Muscle layer of duodenum (tissue), 2 donors: ENCODE measurements around the gene MRPL28.
A peak's percentile ranks its signal among the peaks of the same experiment; 100 is the strongest.

Experiments used
- H3K27ac ChIP-seq: one replicate; pipeline ENCODE4 v1.7.0; 2013; ENCODE audit warnings: mild to moderate bottlenecking, low read length
- H3K27me3 ChIP-seq: one replicate; pipeline ENCODE4 v1.7.0; 2013; ENCODE audit warnings: low read depth, mild to moderate bottlenecking, control low read depth, low read length
- H3K36me3 ChIP-seq, 2 donors: one replicate each; pipeline ENCODE4 v1.7.0; 2013; ENCODE audit warnings: low read length in 2 of 2, control low read depth in 1 of 2, mild to moderate bottlenecking in 1 of 2; ENCODE audit not compliant: insufficient read depth in 2 of 2, control insufficient read depth in 1 of 2
- H3K4me1 ChIP-seq, 2 donors: one replicate each; pipeline ENCODE4 v1.7.0; 2013; ENCODE audit warnings: low read length in 2 of 2, mild to moderate bottlenecking in 2 of 2, control low read depth in 1 of 2, moderate library complexity in 1 of 2; ENCODE audit not compliant: insufficient read depth in 2 of 2, control insufficient read depth in 1 of 2
- H3K4me3 ChIP-seq, 2 donors: one replicate each; pipeline ENCODE4 v1.7.0; 2013; ENCODE audit warnings: low read length in 2 of 2, low read depth in 1 of 2, mild to moderate bottlenecking in 1 of 2
- H3K9me3 ChIP-seq, 2 donors: one replicate each; pipeline ENCODE4 v1.7.0; 2013; ENCODE audit warnings: low read length in 2 of 2, control low read depth in 1 of 2, mild to moderate bottlenecking in 1 of 2; ENCODE audit not compliant: control insufficient read depth in 1 of 2
- donor health status: healthy.

Gene MRPL28

GRCh38 chr16:400061-400591 lies 29.8 kb upstream of the MRPL28 start:
- peaks cover 0 to 7% of the 10 kb centered on the region in 2 donors for H3K36me3 ChIP-seq
- no peaks in the 10 kb centered on the region for H3K27me3 ChIP-seq
- no peaks in the 10 kb centered on the region for H3K9me3 ChIP-seq
- H3K4me1 ChIP-seq: peaks cover 5 to 19% of the 10 kb centered on the region in 2 donors
- H3K4me3 ChIP-seq: peak overlapping the region in 1 of 2 donors; percentile 79
- H3K27ac ChIP-seq: peak overlapping the region; percentile 2

GRCh38 chr16:399340-400019 lies 29.1 kb upstream of the MRPL28 start:
- Histone ChIP-seq H3K4me3 (peak overlapping the region in 1 of 2 donors; percentile 79), H3K9me3 (no peaks in the 10 kb centered on the region), H3K4me1 (peaks cover 5 to 19% of the 10 kb centered on the region in 2 donors), H3K27me3 (no peaks in the 10 kb centered on the region), H3K27ac (no peak overlapping the region), H3K36me3 (peaks cover 0 to 7% of the 10 kb centered on the region in 2 donors)

DNA sequence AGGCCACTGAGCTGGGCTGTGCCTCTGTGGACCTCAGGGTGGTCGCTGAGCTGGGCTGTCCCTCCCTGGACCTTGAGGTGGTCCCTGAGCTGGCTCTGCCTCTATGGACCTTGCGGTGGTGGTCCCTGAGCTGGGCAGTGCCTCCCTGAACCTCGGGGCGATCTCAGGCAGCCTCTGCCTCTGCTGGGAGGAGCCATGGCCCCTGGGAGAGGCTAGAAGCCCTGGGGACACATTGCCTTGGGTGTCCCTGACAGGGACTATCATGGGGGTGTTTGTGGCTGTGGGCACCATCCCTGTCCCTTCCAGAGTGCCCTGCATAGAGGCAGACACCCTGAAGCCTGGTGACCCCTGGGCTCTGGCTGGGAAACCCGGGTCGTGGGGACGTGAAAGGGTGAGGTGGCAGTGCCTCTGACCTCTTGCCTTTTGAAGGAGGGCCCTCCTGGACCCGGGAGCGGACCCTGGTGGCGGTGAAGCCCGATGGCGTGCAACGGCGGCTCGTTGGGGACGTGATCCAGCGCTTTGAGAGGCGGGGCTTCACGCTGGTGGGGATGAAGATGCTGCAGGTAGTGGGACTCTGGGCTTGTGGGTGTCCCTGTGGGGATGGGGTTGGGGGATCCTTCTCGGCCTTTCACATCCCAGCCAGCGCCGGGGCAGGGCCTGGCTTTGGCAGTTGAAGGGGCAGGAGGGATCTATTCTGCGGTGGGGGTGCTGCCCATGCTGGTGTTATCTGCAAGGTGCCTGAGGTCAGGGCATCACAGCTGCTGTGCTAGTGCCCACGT lies 28.4 kb upstream of the MRPL28 start:
- Histone ChIP-seq H3K27ac (no peak overlapping the region), H3K36me3 (peaks cover 0 to 7% of the 10 kb centered on the region in 2 donors), H3K27me3 (no peaks in the 10 kb centered on the region), H3K4me3 (no peak overlapping the region), H3K9me3 (no peaks in the 10 kb centered on the region), H3K4me1 (peaks cover 5 to 19% of the 10 kb centered on the region in 2 donors)

- Histone ChIP-seq H3K9me3 (no peaks in the 10 kb centered on the region), H3K4me3 (peak overlapping the region in 1 of 2 donors; percentile 49), H3K27me3 (no peaks in the 10 kb centered on the region), H3K27ac (no peak overlapping the region), H3K4me1 (peaks cover 5 to 19% of the 10 kb centered on the region in 2 donors), H3K36me3 (peaks cover 0 to 7% of the 10 kb centered on the region in 2 donors)
These were observed 27.5 kb upstream of the MRPL28 start for GRCh38 chr16:397736-398332.

- peaks cover 0 to 7% of the 10 kb centered on the region in 2 donors for H3K36me3 ChIP-seq
- H3K4me3 ChIP-seq: peak within 1 kb of the TSS; percentile 54 to 61
- no peaks in the 10 kb centered on the region for H3K27me3 ChIP-seq
- peaks cover 5 to 16% of the 10 kb centered on the region in 2 donors for H3K4me1 ChIP-seq
- H3K9me3 ChIP-seq: no peaks in the 10 kb centered on the region
- H3K27ac ChIP-seq: no peak within 1 kb of the TSS
These were observed 26.9 kb upstream of the MRPL28 start, which contains the start of gene NME4 for GRCh38 chr16:397135-397661. Gene NME4, plus strand, starts transcription at chr16:397199. Its CDS starts 24 bp downstream, at chr16:397223.

DNA sequence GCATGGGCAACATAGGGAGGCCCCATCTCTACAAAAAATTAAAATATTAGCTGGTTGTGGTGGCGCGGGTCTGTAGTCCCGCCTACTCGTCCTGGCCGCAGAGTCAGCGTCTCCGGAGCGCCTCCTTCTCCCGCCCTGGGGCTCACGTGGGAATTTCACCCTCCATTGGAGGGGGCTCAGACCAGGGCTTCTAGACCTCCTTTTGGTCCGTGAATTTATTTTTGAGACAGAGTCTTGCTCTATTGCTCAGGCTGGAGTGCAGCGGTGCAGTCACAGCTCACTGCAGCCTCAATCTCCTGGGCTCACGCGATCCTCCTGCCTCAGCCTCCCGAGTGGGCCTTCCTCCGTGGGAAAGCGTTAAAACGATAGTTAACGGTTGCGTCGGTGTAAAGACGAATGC lies 26.3 kb upstream of the MRPL28 start:
- H3K27ac ChIP-seq: no peak overlapping the region
- H3K36me3 ChIP-seq: peaks cover 0 to 7% of the 10 kb centered on the region in 2 donors
- H3K4me3 ChIP-seq: peak overlapping the region; percentile 54 to 61
- peaks cover 5 to 15% of the 10 kb centered on the region in 2 donors for H3K4me1 ChIP-seq
- H3K9me3 ChIP-seq: no peaks in the 10 kb centered on the region
- no peaks in the 10 kb centered on the region for H3K27me3 ChIP-seq

GRCh38 chr16:396199-396598 lies 25.9 kb upstream of the MRPL28 start:
- Histone ChIP-seq H3K36me3 (peaks cover 0 to 7% of the 10 kb centered on the region in 2 donors), H3K27me3 (no peaks in the 10 kb centered on the region), H3K9me3 (no peaks in the 10 kb centered on the region), H3K4me1 (peaks cover 5 to 15% of the 10 kb centered on the region in 2 donors), H3K4me3 (peak overlapping the region in 1 of 2 donors; percentile 61), H3K27ac (no peak overlapping the region)

GRCh38 chr16:392450-393030 lies 22.2 kb upstream of the MRPL28 start:
- Histone ChIP-seq H3K4me3 (no peak overlapping the region), H3K9me3 (no peaks in the 10 kb centered on the region), H3K27ac (no peak overlapping the region), H3K4me1 (no peaks in the 10 kb centered on the region), H3K36me3 (no peaks in the 10 kb centered on the region), H3K27me3 (no peaks in the 10 kb centered on the region)

DNA sequence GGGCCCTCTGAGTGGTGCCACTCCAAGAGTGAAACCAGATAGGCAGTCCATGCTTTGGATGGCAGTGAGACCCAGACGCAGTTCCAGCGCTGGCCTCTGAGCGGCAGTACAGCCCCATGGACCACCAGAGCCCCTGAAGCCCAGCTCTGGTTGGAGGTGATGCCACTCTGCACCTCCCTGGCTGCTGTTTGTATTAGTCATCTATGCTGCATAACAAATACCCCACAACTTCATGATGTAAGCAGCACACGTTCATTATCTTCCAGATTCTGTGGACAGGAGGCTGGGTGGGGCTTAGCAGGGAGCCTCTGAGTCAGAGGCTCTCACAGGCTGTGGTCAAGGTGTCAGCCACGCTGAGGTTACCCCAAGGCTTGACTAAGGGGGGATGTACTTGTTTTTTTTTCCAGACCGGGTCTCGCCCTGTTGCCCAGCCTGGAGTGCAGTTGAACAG lies 21.6 kb upstream of the MRPL28 start:
- Histone ChIP-seq H3K27me3 (no peaks in the 10 kb centered on the region), H3K36me3 (no peaks in the 10 kb centered on the region), H3K27ac (no peak overlapping the region), H3K4me1 (no peaks in the 10 kb centered on the region), H3K4me3 (no peak overlapping the region), H3K9me3 (no peaks in the 10 kb centered on the region)

- Histone ChIP-seq H3K36me3 (no peaks in the 10 kb centered on the region), H3K27ac (no peak overlapping the region), H3K27me3 (no peaks in the 10 kb centered on the region), H3K4me1 (peaks cover 0 to 7% of the 10 kb centered on the region in 2 donors), H3K4me3 (no peak overlapping the region), H3K9me3 (no peaks in the 10 kb centered on the region)
These were observed 19.0 kb upstream of the MRPL28 start for GRCh38 chr16:389352-389751.
